Endodermal cell (in vitro differentiated cells): ENCODE measurements around the gene ALPL. TPM values are rescaled to one million over a fixed set of nuclear protein-coding genes. Genes with fewer than 3 reads are reported as not detected.

ENCODE experiments used
- DNase-seq: peaks from one replicate; pipeline ENCODE4 v3.0.0-alpha.2; 2017
- H3K27ac ChIP-seq: 2 replicates; pipeline ENCODE4 v1.5.1; 2013; ENCODE audit warnings: mild to moderate bottlenecking, low read depth, low read length, moderate library complexity
- H3K27me3 ChIP-seq: 2 replicates; pipeline ENCODE4 v1.6.1; 2013; ENCODE audit warnings: mild to moderate bottlenecking, low read length, moderate library complexity; ENCODE audit not compliant: insufficient read depth, control insufficient read depth, poor library complexity, severe bottlenecking
- H3K36me3 ChIP-seq: 2 replicates; pipeline ENCODE4 v1.7.0; 2013; ENCODE audit warnings: mild to moderate bottlenecking, low read length, moderate library complexity; ENCODE audit not compliant: control insufficient read depth, insufficient read depth
- H3K4me1 ChIP-seq: one replicate; pipeline ENCODE4 v1.7.0; 2013; ENCODE audit warnings: low read length; ENCODE audit not compliant: control insufficient read depth, insufficient read depth
- H3K4me3 ChIP-seq: 2 replicates; pipeline ENCODE4 v1.5.1; 2013; ENCODE audit warnings: mild to moderate bottlenecking, low read length, moderate library complexity
- H3K9ac ChIP-seq: 2 replicates; pipeline ENCODE4 v1.6.1; 2013; ENCODE audit warnings: mild to moderate bottlenecking, low read length, moderate library complexity; ENCODE audit not compliant: poor library complexity, severe bottlenecking; ENCODE audit errors: extremely low read depth
- H3K9me3 ChIP-seq: 2 replicates; pipeline ENCODE4 v1.6.1; 2013; ENCODE audit warnings: mild to moderate bottlenecking, low read length, moderate library complexity; ENCODE audit not compliant: control insufficient read depth
- H3K27ac Mint-ChIP-seq: 2 replicates; pipeline ENCODE4 v1.8.0; 2020; ENCODE audit warnings: mixed read lengths
- H3K27me3 Mint-ChIP-seq: 2 replicates; pipeline ENCODE4 v1.8.0; 2021; ENCODE audit warnings: mild to moderate bottlenecking, mixed read lengths; ENCODE audit not compliant: insufficient read depth
- H3K36me3 Mint-ChIP-seq: 2 replicates; pipeline ENCODE4 v1.8.0; 2020; ENCODE audit warnings: low read depth, mixed read lengths
- H3K4me1 Mint-ChIP-seq: 2 replicates; pipeline ENCODE4 v1.8.0; 2020; ENCODE audit warnings: mixed read lengths
- H3K4me3 Mint-ChIP-seq: 2 replicates; pipeline ENCODE4 v1.8.0; 2020; ENCODE audit warnings: mild to moderate bottlenecking, moderate library complexity, mixed read lengths
- H3K9me3 Mint-ChIP-seq: 2 replicates; pipeline ENCODE4 v1.8.0; 2020; ENCODE audit warnings: mild to moderate bottlenecking, mixed read lengths
- CTCF ChIP-seq: fragments of 200-600 bp; sonication (generic); conservative IDR thresholded peaks from 2 replicates; pipeline ENCODE4 v1.5.0; 2021; ENCODE audit warnings: antibody characterized with exemption, mild to moderate bottlenecking
- WGBS, 2 experiments: methylation state at CpG; one replicate each; pipeline versions ENCODE4 v1.1.5 to v1.1.7; 2013; ENCODE audit warnings: missing lambda C conversion rate in 2 of 2, mixed read lengths in 1 of 2; ENCODE audit not compliant: insufficient coverage in 1 of 2, insufficient read length in 1 of 2; 5-methylcytosine and 5-hydroxymethylcytosine counted together
- total RNA-seq, 2 donors: library from RNA; stranded (reverse); fragmentation: NEBNext Ultra II Directional in 1 of 2; extraction: Animal tissue kit (Norgen Biotek cat#: 25700) in 1 of 2; gene quantifications; 2 replicates in 1 of 2; 3 replicates in 1 of 2; pipeline ENCODE4 v1.2.1, GENCODE V29; 2021

The ALPL gene
- total RNA-seq, 2 donors from 2014 or later: 94.8 to 117 TPM

- Histone ChIP-seq H3K4me3 (no peak overlapping the region), H3K9ac (no peak overlapping the region), H3K4me1 (peaks cover 5% of the 10 kb centered on the region), H3K9me3 (no peaks in the 10 kb centered on the region), H3K27me3 (no peaks in the 10 kb centered on the region), H3K36me3 (no peaks in the 10 kb centered on the region), H3K27ac (no peak overlapping the region)
- peaks cover 21% of the 10 kb centered on the region for H3K4me1 Mint-ChIP-seq
- no peaks in the 10 kb centered on the region for H3K36me3 Mint-ChIP-seq
- WGBS, 2 experiments: 94 to 97% methylated on average over 2 to 4 of the region's 5 CpGs
- no peak for DNase-seq
- no peak overlapping the region for H3K4me3 Mint-ChIP-seq
- H3K9me3 Mint-ChIP-seq: no peaks in the 10 kb centered on the region
- H3K27ac Mint-ChIP-seq: no peak overlapping the region
- peaks cover 6% of the 10 kb centered on the region for H3K27me3 Mint-ChIP-seq
- TF ChIP-seq CTCF: no peak
These were observed 80.4 kb downstream of the ALPL start for GRCh38 chr1:21589618-21590017.

- Mint-ChIP-seq H3K4me1 (peaks cover 17% of the 10 kb centered on the region), H3K4me3 (no peak overlapping the region), H3K9me3 (no peaks in the 10 kb centered on the region), H3K27ac (no peak overlapping the region), H3K27me3 (peaks cover 6% of the 10 kb centered on the region), H3K36me3 (no peaks in the 10 kb centered on the region)
- Histone ChIP-seq H3K9me3 (no peaks in the 10 kb centered on the region), H3K9ac (no peak overlapping the region), H3K36me3 (no peaks in the 10 kb centered on the region), H3K27ac (peak overlapping the region; percentile 11), H3K27me3 (no peaks in the 10 kb centered on the region), H3K4me3 (no peak overlapping the region), H3K4me1 (peaks cover 5% of the 10 kb centered on the region)
- DNase-seq: no peak
- 62 to 78% methylated on average over 12 to 23 of the region's 23 CpGs for WGBS, 2 experiments
- no peak for TF ChIP-seq CTCF
These were observed 81.1 kb downstream of the ALPL start for GRCh38 chr1:21590126-21590880.

- no peak overlapping the region for H3K9ac ChIP-seq
- H3K9me3 ChIP-seq: no peaks in the 10 kb centered on the region
- DNase-seq: no peak
- peaks cover 6% of the 10 kb centered on the region for H3K27me3 Mint-ChIP-seq
- no peaks in the 10 kb centered on the region for H3K36me3 Mint-ChIP-seq
- no peak overlapping the region for H3K27ac ChIP-seq
- H3K27me3 ChIP-seq: no peaks in the 10 kb centered on the region
- H3K4me1 Mint-ChIP-seq: peaks cover 13% of the 10 kb centered on the region
- 86 to 94% methylated on average over 9 to 13 of the region's 13 CpGs for WGBS, 2 experiments
- H3K4me1 ChIP-seq: peaks cover 3% of the 10 kb centered on the region
- H3K4me3 ChIP-seq: no peak overlapping the region
- H3K9me3 Mint-ChIP-seq: no peaks in the 10 kb centered on the region
- no peak overlapping the region for H3K27ac Mint-ChIP-seq
- no peak overlapping the region for H3K4me3 Mint-ChIP-seq
- H3K36me3 ChIP-seq: no peaks in the 10 kb centered on the region
- TF ChIP-seq CTCF: no peak
These were observed 81.7 kb downstream of the ALPL start for GRCh38 chr1:21590934-21591333.
